ENCODE data around the gene SHBG.

SHBG gene

GRCh38 chr17:7644775-7645174, 14.8 kb downstream of the SHBG start:
- no peak for DNase-seq

GRCh38 chr17:7646457-7646856, 16.5 kb downstream of the SHBG start:
- DNase-seq = no peak

- no peak for DNase-seq
Measured at GRCh38 chr17:7647018-7647417, 17.1 kb downstream of the SHBG start.

- DNase-seq = peak in 45 of 56 donors; percentile 16 to 83 (median 54)
Measured at GRCh38 chr17:7650509-7651096, 20.7 kb downstream of the SHBG start, which contains the start of gene ATP1B2. ATP1B2 (plus strand) TSS chr17:7650926; CDS start chr17:7651519, 593 bp downstream.

- peak in 1 of 56 donors; percentile 52 for DNase-seq
Measured at GRCh38 chr17:7651097-7651664, 21.2 kb downstream of the SHBG start.

GRCh38 chr17:7651665-7652387, 21.9 kb downstream of the SHBG start:
- peak in 26 of 56 donors; percentile 8 to 69 (median 38) for DNase-seq

GRCh38 chr17:7652388-7653356, 22.7 kb downstream of the SHBG start:
- peak in 4 of 56 donors; percentile 1 to 34 (median 12) for DNase-seq

GRCh38 chr17:7654832-7655540, 25.1 kb downstream of the SHBG start:
- DNase-seq = peak in 10 of 56 donors; percentile 8 to 67 (median 26)

GRCh38 chr17:7655541-7655840, 25.6 kb downstream of the SHBG start:
- no peak for DNase-seq

GRCh38 chr17:7656958-7657609, 27.1 kb downstream of the SHBG start:
- DNase-seq = peak in 44 of 56 donors; percentile 15 to 86 (median 46)

GRCh38 chr17:7667656-7668406, 37.9 kb downstream of the SHBG start:
- peak in 46 of 56 donors; percentile 23 to 85 (median 68) for DNase-seq

- DNase-seq = peak in 2 of 56 donors; percentile 4 to 12
Measured at GRCh38 chr17:7668482-7668881, 38.5 kb downstream of the SHBG start.

- DNase-seq = no peak
Measured at GRCh38 chr17:7673239-7673638, 43.3 kb downstream of the SHBG start.

- DNase-seq = no peak
Measured at GRCh38 chr17:7674934-7675333, 45.0 kb downstream of the SHBG start.

GRCh38 chr17:7676533-7676932, 46.6 kb downstream of the SHBG start:
- no peak for DNase-seq

GRCh38 chr17:7677388-7678067, 47.6 kb downstream of the SHBG start:
- no peak for DNase-seq
